WTC11 (cell line): ENCODE data around the gene TNFAIP3. TPM values are rescaled to one million over a fixed set of nuclear protein-coding genes. Genes with fewer than 3 reads are reported as not detected.

Experiments used
- ATAC-seq: fragments of 200-7000 bp; cut with Tn5 transposase; 2 replicates; pipeline ENCODE4 v1.10.0; 2021; ENCODE audit warnings: mild to moderate bottlenecking, moderate library complexity
- CTCF ChIA-PET: fragments of 300-600 bp; sonication (Branson Sonifier 250); formaldehyde crosslinking; loops from one replicate; lab custom pipeline; 2021; ENCODE audit warnings: antibody characterized with exemption; lab: Charles Lee
- POLR2A ChIA-PET: fragments of 350-600 bp; sonication (Branson Sonifier 250); formaldehyde crosslinking; loops from one replicate; lab custom pipeline; 2021; ENCODE audit warnings: antibody characterized with exemption; lab: Charles Lee
- DNase-seq: peaks from one replicate; pipeline ENCODE4 v3.0.0; 2021; ENCODE audit warnings: low spot score
- H3K27ac Mint-ChIP-seq: 2 replicates; pipeline ENCODE4 v1.8.0; 2021; ENCODE audit warnings: mixed read lengths
- H3K27me3 Mint-ChIP-seq: 2 replicates; pipeline ENCODE4 v1.8.0; 2021; ENCODE audit warnings: low read depth, mild to moderate bottlenecking, moderate library complexity, mixed read lengths
- H3K36me3 Mint-ChIP-seq: 2 replicates; pipeline ENCODE4 v1.8.0; 2021; ENCODE audit warnings: mixed read lengths
- H3K4me1 Mint-ChIP-seq: 2 replicates; pipeline ENCODE4 v1.8.0; 2022; ENCODE audit warnings: mixed read lengths
- H3K4me3 Mint-ChIP-seq: 2 replicates; pipeline ENCODE4 v1.8.0; 2021; ENCODE audit warnings: mild to moderate bottlenecking, moderate library complexity, mixed read lengths
- H3K9me3 Mint-ChIP-seq: 2 replicates; pipeline ENCODE4 v1.8.0; 2021; ENCODE audit warnings: mixed read lengths
- ETV6 ChIP-seq: sonication (generic); formaldehyde crosslinking; IDR thresholded peaks from 2 replicates; pipeline ENCODE4 v1.8.1; 2022; ENCODE audit warnings: mild to moderate bottlenecking, missing genetic modification reagents
- GTF2I ChIP-seq: fragments of 250-450 bp; sonication (Bioruptor Pico); conservative IDR thresholded peaks from 2 replicates; pipeline ENCODE4 v1.4.0; 2021; ENCODE audit warnings: mild to moderate bottlenecking
- HMGA2 ChIP-seq: fragments of 250-450 bp; sonication (Bioruptor Pico); IDR thresholded peaks from 2 replicates; pipeline ENCODE4 v1.4.0; 2021; ENCODE audit warnings: mild to moderate bottlenecking, moderate library complexity
- MXD4 ChIP-seq: fragments of 250-450 bp; sonication (Bioruptor Pico); IDR thresholded peaks from 2 replicates; pipeline ENCODE4 v1.8.0; 2021; ENCODE audit warnings: mild to moderate bottlenecking, moderate library complexity, borderline replicate concordance
- NFYB ChIP-seq: sonication (generic); formaldehyde crosslinking; conservative IDR thresholded peaks from 2 replicates; pipeline ENCODE4 v1.8.0; 2022; ENCODE audit warnings: low read depth, missing genetic modification reagents
- NR1H2 ChIP-seq: sonication (generic); formaldehyde crosslinking; IDR thresholded peaks from 2 replicates; pipeline ENCODE4 v1.9.0; 2021; ENCODE audit warnings: mild to moderate bottlenecking, moderate library complexity, missing genetic modification reagents
- RELA ChIP-seq: sonication (generic); formaldehyde crosslinking; IDR thresholded peaks from 2 replicates; pipeline ENCODE4 v1.8.1; 2022; ENCODE audit warnings: missing genetic modification reagents, mild to moderate bottlenecking, borderline replicate concordance
- ZNF219 ChIP-seq: sonication (generic); formaldehyde crosslinking; IDR thresholded peaks from 2 replicates; pipeline ENCODE4 v1.8.0; 2023; ENCODE audit warnings: missing genetic modification reagents, mild to moderate bottlenecking, borderline replicate concordance
- ZNF263 ChIP-seq: sonication (generic); formaldehyde crosslinking; IDR thresholded peaks from 2 replicates; pipeline ENCODE4 v1.8.1; 2022; ENCODE audit warnings: low read depth, mild to moderate bottlenecking, moderate library complexity, missing genetic modification reagents
- total RNA-seq: library from RNA; stranded (reverse); gene quantifications from 3 replicates; pipeline ENCODE4 v1.2.3, GENCODE V29; 2021
- TF ChIP-seq, protein P1 (sequence below): fragments of 250-450 bp; sonication (Bioruptor Pico); IDR thresholded peaks from 2 replicates; pipeline ENCODE4 v2.1.2; 2022; ENCODE audit warnings: mild to moderate bottlenecking, moderate library complexity
- TF ChIP-seq, protein P2 (sequence below): sonication (generic); formaldehyde crosslinking; IDR thresholded peaks from 2 replicates; pipeline ENCODE4 v1.8.0; 2022; ENCODE audit warnings: missing genetic modification reagents
- TF ChIP-seq, protein P3 (sequence below): fragments of 250-450 bp; sonication (Bioruptor Pico); IDR thresholded peaks from 2 replicates; pipeline ENCODE4 v1.9.0; 2021; ENCODE audit warnings: mild to moderate bottlenecking
- TF ChIP-seq, protein P4 (sequence below): sonication (generic); formaldehyde crosslinking; IDR thresholded peaks from 2 replicates; pipeline ENCODE4 v1.8.0; 2022; ENCODE audit warnings: mild to moderate bottlenecking, missing genetic modification reagents
- TF ChIP-seq, protein P5 (sequence below): sonication (generic); formaldehyde crosslinking; IDR thresholded peaks from 2 replicates; pipeline ENCODE4 v1.8.1; 2022; ENCODE audit warnings: mild to moderate bottlenecking, moderate library complexity, missing genetic modification reagents
- TF ChIP-seq, protein P6 (sequence below): sonication (generic); formaldehyde crosslinking; IDR thresholded peaks from 2 replicates; pipeline ENCODE4 v1.8.1; 2023; ENCODE audit warnings: mild to moderate bottlenecking, missing genetic modification reagents, moderate library complexity

The TNFAIP3 gene
- total RNA-seq, 1 experiment from 2014 or later, result 4.2 TPM

DNA sequence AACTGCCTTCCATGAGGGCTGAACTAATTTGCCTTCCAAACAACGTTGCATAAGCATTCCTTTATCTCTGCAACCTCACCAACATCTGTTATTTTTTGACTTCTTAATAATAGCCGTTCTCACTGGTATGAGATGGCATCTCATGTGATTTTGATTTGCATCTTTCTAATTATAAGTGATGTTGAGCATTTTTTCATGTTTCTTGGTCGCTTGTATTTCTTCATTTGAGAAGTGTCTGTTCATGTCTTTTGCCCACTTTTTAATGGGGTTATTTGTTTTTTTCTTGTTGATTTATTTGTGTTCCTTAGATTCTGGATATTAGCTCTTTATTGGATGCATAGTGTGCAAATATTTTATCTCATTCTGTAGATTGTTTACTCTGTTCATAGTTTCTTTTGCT is 46.4 kb downstream of the TNFAIP3 start:
- TF ChIP-seq HMGA2 (CRISPR knock-in tag), result no peak
- POLR2A ChIA-PET, result no interaction called here
- Mint-ChIP-seq H3K36me3 (peaks cover 5% of the 10 kb centered on the region), H3K27ac (no peak overlapping the region), H3K9me3 (peaks cover 21% of the 10 kb centered on the region), H3K27me3 (0 out of 2 replicates have a peak, but pooled peaks cover 5% of the 10 kb centered on the region), H3K4me1 (peaks cover 11% of the 10 kb centered on the region), H3K4me3 (no peak overlapping the region)
- ATAC-seq, result no peak
- no peak for DNase-seq
- CTCF ChIA-PET, result no interaction called here

DNA sequence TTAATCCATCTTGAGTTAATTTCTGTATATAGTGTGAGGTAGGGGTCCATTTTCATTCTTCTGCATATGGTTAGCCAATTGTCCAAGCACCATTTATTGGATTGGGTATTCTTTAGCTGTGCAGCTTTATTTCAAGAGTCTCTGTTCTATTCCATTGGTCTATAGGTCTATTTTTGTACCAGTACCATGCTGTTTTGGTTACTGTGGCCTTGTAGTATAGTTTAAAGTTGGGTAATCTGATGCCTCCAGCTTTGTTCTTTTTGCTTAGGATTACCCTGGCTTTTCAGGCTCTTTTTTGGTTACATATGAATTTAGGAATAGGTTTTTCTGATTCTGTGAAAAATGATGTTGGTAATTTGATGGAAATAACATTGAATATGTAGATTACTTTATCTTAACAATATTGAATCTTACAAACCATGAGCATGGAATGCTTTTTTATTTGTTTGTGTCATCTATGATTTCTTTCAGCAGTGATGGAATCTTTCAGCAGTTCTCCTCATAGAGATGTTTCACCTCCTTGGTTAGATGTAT is 47.0 kb downstream of the TNFAIP3 start:
- Mint-ChIP-seq H3K4me1 (peaks cover 11% of the 10 kb centered on the region), H3K4me3 (no peak overlapping the region), H3K9me3 (peaks cover 21% of the 10 kb centered on the region), H3K27ac (no peak overlapping the region), H3K27me3 (0 out of 2 replicates have a peak, but pooled peaks cover 5% of the 10 kb centered on the region), H3K36me3 (peaks cover 5% of the 10 kb centered on the region)
- DNase-seq (no peak), ATAC-seq (no peak)
- POLR2A ChIA-PET, result no interaction called here
- TF ChIP-seq MXD4 (CRISPR knock-in tag) (no peak), ZNF263 (CRISPR knock-in tag) (no peak), GTF2I (CRISPR knock-in tag) (no peak), NFYB (CRISPR knock-in tag) (no peak), NR1H2 (CRISPR knock-in tag) (no peak), RELA (CRISPR knock-in tag) (no peak), ZNF219 (no peak), ETV6 (CRISPR knock-in tag) (no peak)
- TF ChIP-seq, protein P1, sequence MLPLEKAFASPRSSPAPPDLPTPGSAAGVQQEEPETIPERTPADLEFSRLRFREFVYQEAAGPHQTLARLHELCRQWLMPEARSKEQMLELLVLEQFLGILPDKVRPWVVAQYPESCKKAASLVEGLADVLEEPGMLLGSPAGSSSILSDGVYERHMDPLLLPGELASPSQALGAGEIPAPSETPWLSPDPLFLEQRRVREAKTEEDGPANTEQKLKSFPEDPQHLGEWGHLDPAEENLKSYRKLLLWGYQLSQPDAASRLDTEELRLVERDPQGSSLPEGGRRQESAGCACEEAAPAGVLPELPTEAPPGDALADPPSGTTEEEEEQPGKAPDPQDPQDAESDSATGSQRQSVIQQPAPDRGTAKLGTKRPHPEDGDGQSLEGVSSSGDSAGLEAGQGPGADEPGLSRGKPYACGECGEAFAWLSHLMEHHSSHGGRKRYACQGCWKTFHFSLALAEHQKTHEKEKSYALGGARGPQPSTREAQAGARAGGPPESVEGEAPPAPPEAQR (CRISPR knock-in tag), result no peak
- TF ChIP-seq, protein P2, sequence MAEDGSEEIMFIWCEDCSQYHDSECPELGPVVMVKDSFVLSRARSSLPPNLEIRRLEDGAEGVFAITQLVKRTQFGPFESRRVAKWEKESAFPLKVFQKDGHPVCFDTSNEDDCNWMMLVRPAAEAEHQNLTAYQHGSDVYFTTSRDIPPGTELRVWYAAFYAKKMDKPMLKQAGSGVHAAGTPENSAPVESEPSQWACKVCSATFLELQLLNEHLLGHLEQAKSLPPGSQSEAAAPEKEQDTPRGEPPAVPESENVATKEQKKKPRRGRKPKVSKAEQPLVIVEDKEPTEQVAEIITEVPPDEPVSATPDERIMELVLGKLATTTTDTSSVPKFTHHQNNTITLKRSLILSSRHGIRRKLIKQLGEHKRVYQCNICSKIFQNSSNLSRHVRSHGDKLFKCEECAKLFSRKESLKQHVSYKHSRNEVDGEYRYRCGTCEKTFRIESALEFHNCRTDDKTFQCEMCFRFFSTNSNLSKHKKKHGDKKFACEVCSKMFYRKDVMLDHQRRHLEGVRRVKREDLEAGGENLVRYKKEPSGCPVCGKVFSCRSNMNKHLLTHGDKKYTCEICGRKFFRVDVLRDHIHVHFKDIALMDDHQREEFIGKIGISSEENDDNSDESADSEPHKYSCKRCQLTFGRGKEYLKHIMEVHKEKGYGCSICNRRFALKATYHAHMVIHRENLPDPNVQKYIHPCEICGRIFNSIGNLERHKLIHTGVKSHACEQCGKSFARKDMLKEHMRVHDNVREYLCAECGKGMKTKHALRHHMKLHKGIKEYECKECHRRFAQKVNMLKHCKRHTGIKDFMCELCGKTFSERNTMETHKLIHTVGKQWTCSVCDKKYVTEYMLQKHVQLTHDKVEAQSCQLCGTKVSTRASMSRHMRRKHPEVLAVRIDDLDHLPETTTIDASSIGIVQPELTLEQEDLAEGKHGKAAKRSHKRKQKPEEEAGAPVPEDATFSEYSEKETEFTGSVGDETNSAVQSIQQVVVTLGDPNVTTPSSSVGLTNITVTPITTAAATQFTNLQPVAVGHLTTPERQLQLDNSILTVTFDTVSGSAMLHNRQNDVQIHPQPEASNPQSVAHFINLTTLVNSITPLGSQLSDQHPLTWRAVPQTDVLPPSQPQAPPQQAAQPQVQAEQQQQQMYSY, result no peak
- TF ChIP-seq, protein P3, sequence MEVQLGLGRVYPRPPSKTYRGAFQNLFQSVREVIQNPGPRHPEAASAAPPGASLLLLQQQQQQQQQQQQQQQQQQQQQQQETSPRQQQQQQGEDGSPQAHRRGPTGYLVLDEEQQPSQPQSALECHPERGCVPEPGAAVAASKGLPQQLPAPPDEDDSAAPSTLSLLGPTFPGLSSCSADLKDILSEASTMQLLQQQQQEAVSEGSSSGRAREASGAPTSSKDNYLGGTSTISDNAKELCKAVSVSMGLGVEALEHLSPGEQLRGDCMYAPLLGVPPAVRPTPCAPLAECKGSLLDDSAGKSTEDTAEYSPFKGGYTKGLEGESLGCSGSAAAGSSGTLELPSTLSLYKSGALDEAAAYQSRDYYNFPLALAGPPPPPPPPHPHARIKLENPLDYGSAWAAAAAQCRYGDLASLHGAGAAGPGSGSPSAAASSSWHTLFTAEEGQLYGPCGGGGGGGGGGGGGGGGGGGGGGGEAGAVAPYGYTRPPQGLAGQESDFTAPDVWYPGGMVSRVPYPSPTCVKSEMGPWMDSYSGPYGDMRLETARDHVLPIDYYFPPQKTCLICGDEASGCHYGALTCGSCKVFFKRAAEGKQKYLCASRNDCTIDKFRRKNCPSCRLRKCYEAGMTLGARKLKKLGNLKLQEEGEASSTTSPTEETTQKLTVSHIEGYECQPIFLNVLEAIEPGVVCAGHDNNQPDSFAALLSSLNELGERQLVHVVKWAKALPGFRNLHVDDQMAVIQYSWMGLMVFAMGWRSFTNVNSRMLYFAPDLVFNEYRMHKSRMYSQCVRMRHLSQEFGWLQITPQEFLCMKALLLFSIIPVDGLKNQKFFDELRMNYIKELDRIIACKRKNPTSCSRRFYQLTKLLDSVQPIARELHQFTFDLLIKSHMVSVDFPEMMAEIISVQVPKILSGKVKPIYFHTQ (CRISPR knock-in tag), result no peak
- TF ChIP-seq, protein P4, sequence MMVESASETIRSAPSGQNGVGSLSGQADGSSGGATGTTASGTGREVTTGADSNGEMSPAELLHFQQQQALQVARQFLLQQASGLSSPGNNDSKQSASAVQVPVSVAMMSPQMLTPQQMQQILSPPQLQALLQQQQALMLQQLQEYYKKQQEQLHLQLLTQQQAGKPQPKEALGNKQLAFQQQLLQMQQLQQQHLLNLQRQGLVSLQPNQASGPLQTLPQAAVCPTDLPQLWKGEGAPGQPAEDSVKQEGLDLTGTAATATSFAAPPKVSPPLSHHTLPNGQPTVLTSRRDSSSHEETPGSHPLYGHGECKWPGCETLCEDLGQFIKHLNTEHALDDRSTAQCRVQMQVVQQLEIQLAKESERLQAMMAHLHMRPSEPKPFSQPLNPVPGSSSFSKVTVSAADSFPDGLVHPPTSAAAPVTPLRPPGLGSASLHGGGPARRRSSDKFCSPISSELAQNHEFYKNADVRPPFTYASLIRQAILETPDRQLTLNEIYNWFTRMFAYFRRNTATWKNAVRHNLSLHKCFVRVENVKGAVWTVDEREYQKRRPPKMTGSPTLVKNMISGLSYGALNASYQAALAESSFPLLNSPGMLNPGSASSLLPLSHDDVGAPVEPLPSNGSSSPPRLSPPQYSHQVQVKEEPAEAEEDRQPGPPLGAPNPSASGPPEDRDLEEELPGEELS (CRISPR knock-in tag), result no peak
- TF ChIP-seq, protein P5, sequence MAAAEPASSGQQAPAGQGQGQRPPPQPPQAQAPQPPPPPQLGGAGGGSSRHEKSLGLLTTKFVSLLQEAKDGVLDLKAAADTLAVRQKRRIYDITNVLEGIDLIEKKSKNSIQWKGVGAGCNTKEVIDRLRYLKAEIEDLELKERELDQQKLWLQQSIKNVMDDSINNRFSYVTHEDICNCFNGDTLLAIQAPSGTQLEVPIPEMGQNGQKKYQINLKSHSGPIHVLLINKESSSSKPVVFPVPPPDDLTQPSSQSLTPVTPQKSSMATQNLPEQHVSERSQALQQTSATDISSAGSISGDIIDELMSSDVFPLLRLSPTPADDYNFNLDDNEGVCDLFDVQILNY (CRISPR knock-in tag), result no peak
- TF ChIP-seq, protein P6, sequence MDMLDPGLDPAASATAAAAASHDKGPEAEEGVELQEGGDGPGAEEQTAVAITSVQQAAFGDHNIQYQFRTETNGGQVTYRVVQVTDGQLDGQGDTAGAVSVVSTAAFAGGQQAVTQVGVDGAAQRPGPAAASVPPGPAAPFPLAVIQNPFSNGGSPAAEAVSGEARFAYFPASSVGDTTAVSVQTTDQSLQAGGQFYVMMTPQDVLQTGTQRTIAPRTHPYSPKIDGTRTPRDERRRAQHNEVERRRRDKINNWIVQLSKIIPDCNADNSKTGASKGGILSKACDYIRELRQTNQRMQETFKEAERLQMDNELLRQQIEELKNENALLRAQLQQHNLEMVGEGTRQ (CRISPR knock-in tag), result no peak
- CTCF ChIA-PET, result no interaction called here
